Endodermal cell (in vitro differentiated cells): ENCODE data around the gene LLGL2. TPM values are rescaled to one million over a fixed set of nuclear protein-coding genes. Genes with fewer than 3 reads are reported as not detected.

Experiments used
- DNase-seq: peaks from one replicate; pipeline ENCODE4 v3.0.0-alpha.2; 2017
- H3K27ac ChIP-seq: 2 replicates; pipeline ENCODE4 v1.5.1; 2013; ENCODE audit warnings: mild to moderate bottlenecking, low read depth, low read length, moderate library complexity
- H3K27me3 ChIP-seq: 2 replicates; pipeline ENCODE4 v1.6.1; 2013; ENCODE audit warnings: mild to moderate bottlenecking, low read length, moderate library complexity; ENCODE audit not compliant: insufficient read depth, control insufficient read depth, poor library complexity, severe bottlenecking
- H3K36me3 ChIP-seq: 2 replicates; pipeline ENCODE4 v1.7.0; 2013; ENCODE audit warnings: mild to moderate bottlenecking, low read length, moderate library complexity; ENCODE audit not compliant: control insufficient read depth, insufficient read depth
- H3K4me1 ChIP-seq: one replicate; pipeline ENCODE4 v1.7.0; 2013; ENCODE audit warnings: low read length; ENCODE audit not compliant: control insufficient read depth, insufficient read depth
- H3K4me3 ChIP-seq: 2 replicates; pipeline ENCODE4 v1.5.1; 2013; ENCODE audit warnings: mild to moderate bottlenecking, low read length, moderate library complexity
- H3K9ac ChIP-seq: 2 replicates; pipeline ENCODE4 v1.6.1; 2013; ENCODE audit warnings: mild to moderate bottlenecking, low read length, moderate library complexity; ENCODE audit not compliant: poor library complexity, severe bottlenecking; ENCODE audit errors: extremely low read depth
- H3K9me3 ChIP-seq: 2 replicates; pipeline ENCODE4 v1.6.1; 2013; ENCODE audit warnings: mild to moderate bottlenecking, low read length, moderate library complexity; ENCODE audit not compliant: control insufficient read depth
- H3K27ac Mint-ChIP-seq: 2 replicates; pipeline ENCODE4 v1.8.0; 2020; ENCODE audit warnings: mixed read lengths
- H3K27me3 Mint-ChIP-seq: 2 replicates; pipeline ENCODE4 v1.8.0; 2021; ENCODE audit warnings: mild to moderate bottlenecking, mixed read lengths; ENCODE audit not compliant: insufficient read depth
- H3K36me3 Mint-ChIP-seq: 2 replicates; pipeline ENCODE4 v1.8.0; 2020; ENCODE audit warnings: low read depth, mixed read lengths
- H3K4me1 Mint-ChIP-seq: 2 replicates; pipeline ENCODE4 v1.8.0; 2020; ENCODE audit warnings: mixed read lengths
- H3K4me3 Mint-ChIP-seq: 2 replicates; pipeline ENCODE4 v1.8.0; 2020; ENCODE audit warnings: mild to moderate bottlenecking, moderate library complexity, mixed read lengths
- H3K9me3 Mint-ChIP-seq: 2 replicates; pipeline ENCODE4 v1.8.0; 2020; ENCODE audit warnings: mild to moderate bottlenecking, mixed read lengths
- WGBS, 2 experiments: methylation state at CpG; one replicate each; pipeline versions ENCODE4 v1.1.5 to v1.1.7; 2013; ENCODE audit warnings: missing lambda C conversion rate in 2 of 2, mixed read lengths in 1 of 2; ENCODE audit not compliant: insufficient coverage in 1 of 2, insufficient read length in 1 of 2; 5-methylcytosine and 5-hydroxymethylcytosine counted together
- total RNA-seq, 2 donors: library from RNA; stranded (reverse); fragmentation: NEBNext Ultra II Directional in 1 of 2; extraction: Animal tissue kit (Norgen Biotek cat#: 25700) in 1 of 2; gene quantifications; 2 replicates in 1 of 2; 3 replicates in 1 of 2; pipeline ENCODE4 v1.2.1, GENCODE V29; 2021
- TF ChIP-seq, protein P1 (sequence below): fragments of 200-600 bp; sonication (generic); conservative IDR thresholded peaks from 2 replicates; pipeline ENCODE4 v1.5.0; 2021; ENCODE audit warnings: antibody characterized with exemption, mild to moderate bottlenecking

Gene LLGL2
- total RNA-seq, 2 donors from 2014 or later: 128 to 149 TPM

DNA sequence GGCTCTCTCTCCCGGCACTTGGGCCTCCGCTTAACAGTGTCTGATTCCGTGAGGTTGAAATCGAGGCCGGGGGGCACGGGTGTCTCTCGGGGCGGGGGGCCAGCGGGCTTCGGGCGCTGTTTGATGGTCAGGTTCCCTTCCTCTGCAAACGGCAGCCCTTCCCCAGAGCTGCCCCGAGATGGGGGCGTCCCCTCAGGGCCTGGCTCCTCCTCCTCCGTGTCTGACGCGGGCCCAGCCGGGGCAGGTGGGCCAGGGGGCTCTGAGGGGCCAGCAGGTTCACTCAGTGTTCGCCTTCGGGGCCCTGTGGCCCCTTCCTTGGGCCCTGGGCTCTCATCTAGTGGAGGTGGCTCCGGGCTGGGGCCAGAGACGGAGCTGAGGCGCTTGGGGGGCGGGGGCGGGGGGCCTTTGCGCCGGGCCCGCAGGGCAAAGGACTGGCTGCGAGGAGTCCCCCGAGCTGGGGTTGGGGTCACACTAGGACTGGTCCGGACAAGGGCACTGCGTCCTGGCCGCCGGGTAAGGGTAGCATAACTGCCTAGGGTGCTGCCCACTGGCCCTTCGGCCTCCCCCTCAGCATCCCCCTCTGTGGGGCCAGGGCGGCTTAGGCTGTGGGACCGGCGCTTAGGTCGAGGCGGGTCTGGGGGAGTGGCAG is 23.3 kb upstream of the LLGL2 start:
- TF ChIP-seq, protein P1, sequence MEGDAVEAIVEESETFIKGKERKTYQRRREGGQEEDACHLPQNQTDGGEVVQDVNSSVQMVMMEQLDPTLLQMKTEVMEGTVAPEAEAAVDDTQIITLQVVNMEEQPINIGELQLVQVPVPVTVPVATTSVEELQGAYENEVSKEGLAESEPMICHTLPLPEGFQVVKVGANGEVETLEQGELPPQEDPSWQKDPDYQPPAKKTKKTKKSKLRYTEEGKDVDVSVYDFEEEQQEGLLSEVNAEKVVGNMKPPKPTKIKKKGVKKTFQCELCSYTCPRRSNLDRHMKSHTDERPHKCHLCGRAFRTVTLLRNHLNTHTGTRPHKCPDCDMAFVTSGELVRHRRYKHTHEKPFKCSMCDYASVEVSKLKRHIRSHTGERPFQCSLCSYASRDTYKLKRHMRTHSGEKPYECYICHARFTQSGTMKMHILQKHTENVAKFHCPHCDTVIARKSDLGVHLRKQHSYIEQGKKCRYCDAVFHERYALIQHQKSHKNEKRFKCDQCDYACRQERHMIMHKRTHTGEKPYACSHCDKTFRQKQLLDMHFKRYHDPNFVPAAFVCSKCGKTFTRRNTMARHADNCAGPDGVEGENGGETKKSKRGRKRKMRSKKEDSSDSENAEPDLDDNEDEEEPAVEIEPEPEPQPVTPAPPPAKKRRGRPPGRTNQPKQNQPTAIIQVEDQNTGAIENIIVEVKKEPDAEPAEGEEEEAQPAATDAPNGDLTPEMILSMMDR: no peak
- no peak overlapping the region for H3K27ac Mint-ChIP-seq
- no peak for DNase-seq
- H3K36me3 Mint-ChIP-seq: peaks cover 14% of the 10 kb centered on the region
- H3K4me1 Mint-ChIP-seq: no peaks in the 10 kb centered on the region
- Histone ChIP-seq H3K9me3 (no peaks in the 10 kb centered on the region), H3K36me3 (peaks cover 18% of the 10 kb centered on the region), H3K9ac (no peak overlapping the region), H3K4me3 (no peak overlapping the region), H3K27ac (no peak overlapping the region), H3K4me1 (no peaks in the 10 kb centered on the region), H3K27me3 (no peaks in the 10 kb centered on the region)
- no peak overlapping the region for H3K4me3 Mint-ChIP-seq
- no peaks in the 10 kb centered on the region for H3K9me3 Mint-ChIP-seq
- WGBS, 2 experiments: 91 to 94% methylated on average over 10 to 40 of the region's 40 CpGs
- no peaks in the 10 kb centered on the region for H3K27me3 Mint-ChIP-seq

DNA sequence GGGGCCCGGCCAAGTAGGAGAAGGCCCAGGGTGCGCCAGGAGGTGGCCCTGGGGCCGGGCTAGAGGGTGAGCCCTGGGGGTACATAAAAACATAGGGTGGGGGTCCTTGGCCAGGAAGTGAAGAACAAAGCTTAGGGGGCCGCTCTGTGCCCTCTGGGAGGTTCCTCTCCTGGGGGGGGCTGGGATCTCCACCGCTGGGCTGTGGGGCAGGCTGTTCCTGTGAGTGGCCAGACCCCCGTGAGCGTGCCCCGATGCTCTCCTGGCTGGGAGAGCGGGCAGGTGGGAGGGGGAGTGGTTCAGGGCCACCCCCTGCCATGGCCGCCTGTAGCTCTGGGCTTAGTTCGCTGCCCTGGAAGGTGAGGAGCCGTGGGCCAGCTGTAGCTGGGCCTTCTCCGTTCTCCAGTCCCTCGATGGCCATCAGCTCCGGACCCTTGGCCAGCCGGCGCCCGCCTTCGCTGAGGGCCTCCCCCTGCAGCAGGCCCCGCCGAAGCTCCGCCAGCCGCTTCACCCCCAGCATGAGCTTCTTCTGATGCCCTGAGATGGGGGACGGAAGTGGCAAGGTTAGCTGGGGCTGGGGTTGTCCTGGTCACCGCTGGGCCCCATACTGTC is 22.7 kb upstream of the LLGL2 start:
- Histone ChIP-seq H3K4me3 (no peak overlapping the region), H3K36me3 (peaks cover 21% of the 10 kb centered on the region), H3K27me3 (no peaks in the 10 kb centered on the region), H3K4me1 (no peaks in the 10 kb centered on the region), H3K9ac (no peak overlapping the region), H3K27ac (no peak overlapping the region), H3K9me3 (no peaks in the 10 kb centered on the region)
- H3K9me3 Mint-ChIP-seq: no peaks in the 10 kb centered on the region
- no peaks in the 10 kb centered on the region for H3K4me1 Mint-ChIP-seq
- WGBS, 2 experiments: 95 to 98% methylated on average over 15 to 25 of the region's 25 CpGs
- no peak for DNase-seq
- H3K27me3 Mint-ChIP-seq: no peaks in the 10 kb centered on the region
- H3K36me3 Mint-ChIP-seq: peaks cover 11% of the 10 kb centered on the region
- no peak overlapping the region for H3K27ac Mint-ChIP-seq
- TF ChIP-seq, protein P1: no peak
- no peak overlapping the region for H3K4me3 Mint-ChIP-seq

DNA sequence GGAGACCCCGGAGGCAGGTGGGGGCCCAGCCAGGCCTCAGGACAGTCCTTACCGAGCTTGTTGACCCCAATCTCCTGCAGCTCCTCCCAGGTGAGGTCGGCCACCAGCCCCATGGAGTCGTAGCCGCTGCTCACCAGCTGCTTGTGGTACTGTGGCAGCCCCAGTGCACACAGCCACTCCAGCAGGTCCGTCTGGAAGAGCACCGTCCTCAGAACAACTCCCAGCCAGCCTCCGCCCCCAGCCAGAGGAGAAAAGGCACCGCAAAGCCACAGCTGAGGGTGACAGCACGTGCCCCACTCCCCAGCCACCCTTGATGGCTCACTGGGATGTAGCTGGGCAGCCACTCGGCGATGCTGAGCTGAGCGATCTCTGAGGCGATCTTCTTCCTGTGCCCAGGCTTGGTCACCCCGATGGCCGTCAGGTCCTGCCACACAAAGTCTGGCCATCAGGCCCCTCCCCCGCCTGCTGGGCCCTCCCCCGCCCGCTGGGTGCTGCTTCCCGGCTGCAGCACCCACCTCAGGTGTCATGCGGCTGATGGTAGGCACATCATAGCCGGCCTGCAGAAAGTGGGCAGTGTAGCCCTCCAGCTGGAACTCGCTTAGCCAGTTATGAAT is 22.1 kb upstream of the LLGL2 start:
- Histone ChIP-seq H3K4me3 (no peak overlapping the region), H3K27me3 (no peaks in the 10 kb centered on the region), H3K36me3 (peaks cover 21% of the 10 kb centered on the region), H3K4me1 (no peaks in the 10 kb centered on the region), H3K27ac (no peak overlapping the region), H3K9me3 (no peaks in the 10 kb centered on the region), H3K9ac (no peak overlapping the region)
- DNase-seq: no peak
- H3K4me3 Mint-ChIP-seq: no peak overlapping the region
- no peaks in the 10 kb centered on the region for H3K27me3 Mint-ChIP-seq
- TF ChIP-seq, protein P1: no peak
- H3K27ac Mint-ChIP-seq: no peak overlapping the region
- no peaks in the 10 kb centered on the region for H3K4me1 Mint-ChIP-seq
- whole genome bisulfite sequencing, 2 experiments: 90 to 92% methylated on average over 11 to 23 of the region's 23 CpGs
- H3K9me3 Mint-ChIP-seq: no peaks in the 10 kb centered on the region
- H3K36me3 Mint-ChIP-seq: peaks cover 11% of the 10 kb centered on the region
